ENCODE measurements around the gene CPHXL.

The CPHXL gene

DNA sequence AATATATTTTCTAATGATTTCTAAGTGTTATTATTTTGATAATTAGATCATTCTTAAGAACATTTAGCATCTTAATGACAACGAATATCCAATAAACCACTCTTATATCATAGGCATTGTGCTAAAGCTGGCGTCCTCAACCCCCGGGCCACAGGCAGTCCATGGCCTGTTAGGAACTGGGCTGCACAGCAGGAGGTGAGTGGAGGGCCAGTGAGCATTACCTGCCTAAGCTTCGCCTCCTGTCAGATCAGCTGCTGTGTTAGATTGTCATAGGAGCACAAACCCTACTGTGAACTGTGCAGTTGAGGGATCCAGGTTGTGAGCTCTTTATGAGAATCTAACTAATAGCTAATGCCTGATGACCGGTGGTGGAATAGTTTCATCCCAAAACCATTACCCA is 28.7 kb downstream of the CPHXL start:
- no peak for DNase-seq

DNA sequence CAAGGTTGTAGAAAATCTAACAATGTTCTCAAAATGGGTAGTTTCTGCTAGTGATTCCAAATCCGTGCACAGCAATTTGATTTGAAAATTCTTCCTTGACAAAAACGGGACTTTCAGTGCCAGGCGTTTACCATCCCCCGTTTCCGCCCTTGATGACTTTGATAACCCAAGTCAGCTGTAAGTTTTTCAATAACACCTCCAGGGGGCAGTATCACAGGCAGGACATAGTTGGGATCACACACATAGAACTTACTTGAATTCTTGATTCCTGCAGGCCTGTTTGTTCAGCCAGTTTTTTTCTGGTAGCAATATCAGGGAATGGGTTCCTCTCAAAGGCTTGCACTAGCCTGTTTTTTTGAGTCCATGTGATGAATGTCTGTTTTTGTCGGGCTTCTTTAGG is 30.6 kb downstream of the CPHXL start:
- no peak for DNase-seq

- no peak for DNase-seq
These were observed 38.9 kb downstream of the CPHXL start for GRCh38 chr16:75687361-75687760.

DNA sequence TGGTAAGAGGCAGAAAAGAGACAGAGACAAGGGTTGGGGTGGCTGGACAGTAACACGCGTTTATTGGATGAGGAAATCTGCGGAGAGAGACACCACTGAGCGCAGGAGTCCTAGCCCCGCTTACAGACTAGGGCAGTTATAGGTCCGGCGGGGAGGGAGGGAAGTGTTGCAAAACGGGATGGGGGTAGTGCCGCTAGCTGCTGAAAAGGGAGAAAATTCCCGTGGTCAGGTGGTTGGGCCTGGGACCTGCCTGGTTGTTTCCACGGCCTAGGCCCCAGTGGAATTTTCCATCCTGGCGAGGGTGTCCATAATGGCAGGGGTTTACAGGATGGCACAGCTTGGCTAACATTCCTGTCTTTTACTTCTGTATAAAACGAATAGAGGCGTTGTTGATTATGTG is 44.0 kb downstream of the CPHXL start:
- DNase-seq: no peak

GRCh38 chr16:75679366-75679765 is 46.9 kb downstream of the CPHXL start:
- no peak for DNase-seq

GRCh38 chr16:75676909-75677308 is 49.4 kb downstream of the CPHXL start, which contains the start of gene CPHXL2:
TSS of gene CPHXL2 (minus strand) at chr16:75677009. CDS start at chr16:75676999, 10 bp downstream.
- DNase-seq: no peak

GRCh38 chr16:75667503-75667902 is 58.8 kb downstream of the CPHXL start:
- DNase-seq: no peak

Measured in CD4-positive, alpha-beta T cell treated with Interleukin-10 for 1 hour (primary cell).